Transverse colon (tissue), 4 donors: ENCODE results near the gene EXOC8. TPM values are rescaled to one million over a fixed set of nuclear protein-coding genes. Genes with fewer than 3 reads are reported as not detected.

Source experiments
- DNase-seq: peaks from one replicate; pipeline ENCODE4 v3.0.0-alpha.2; 2019
- H3K27ac ChIP-seq, 4 donors: fragments of 200-600 bp; sonication (generic); 2 replicates each; pipeline ENCODE4 v1.5.1; 2016 to 2018; ENCODE audit warnings: inconsistent platforms in 4 of 4
- H3K27me3 ChIP-seq: fragments of 200-600 bp; sonication (generic); 2 replicates; pipeline ENCODE4 v1.5.1; 2017; ENCODE audit warnings: inconsistent platforms
- H3K36me3 ChIP-seq, 4 donors: fragments of 200-600 bp; sonication (generic); 2 replicates each; pipeline ENCODE4 v1.5.1; 2017 to 2019; ENCODE audit warnings: inconsistent platforms in 4 of 4
- H3K4me1 ChIP-seq, 4 donors: fragments of 200-600 bp; sonication (generic); 2 replicates each; pipeline ENCODE4 v1.5.1; 2017 to 2020; ENCODE audit warnings: inconsistent platforms in 4 of 4
- H3K4me3 ChIP-seq, 4 donors: fragments of 200-600 bp; sonication (generic); 1 replicate in 1 of 4; 2 replicates in 3 of 4; pipeline versions ENCODE4 v1.5.1 to v1.6.1; 2017 to 2019; ENCODE audit warnings: inconsistent platforms in 4 of 4
- H3K9me3 ChIP-seq, 2 donors: fragments of 200-600 bp; sonication (generic); 2 replicates each; pipeline ENCODE4 v1.5.1; 2017 to 2019; ENCODE audit warnings: inconsistent platforms in 2 of 2
- CTCF ChIP-seq, 5 experiments: fragments of 200-600 bp in 3 of 5; fragments of 450-650 bp in 2 of 5; sonication (generic) in 3 of 5; IDR thresholded peaks; 1 replicate in 2 of 5; 2 replicates in 3 of 5; pipeline ENCODE4 v1.5.1; 2016 to 2017; ENCODE audit warnings: antibody characterized with exemption in 5 of 5, inconsistent platforms in 3 of 5, mild to moderate bottlenecking in 2 of 5, moderate library complexity in 1 of 5
- EP300 ChIP-seq: sonication (generic); formaldehyde crosslinking; IDR thresholded peaks from one replicate; pipeline ENCODE4 v1.6.1; 2017; ENCODE audit warnings: antibody characterized with exemption, low read depth
- POLR2A ChIP-seq: fragments of 450-650 bp; IDR thresholded peaks from one replicate; pipeline ENCODE4 v1.6.1; 2016; ENCODE audit warnings: antibody characterized with exemption, mild to moderate bottlenecking, moderate library complexity
- POLR2AphosphoS5 ChIP-seq, 3 donors: sonication (generic); formaldehyde crosslinking; IDR thresholded peaks; one replicate each; pipeline ENCODE4 v1.6.1; 2016; ENCODE audit warnings: antibody characterized with exemption in 3 of 3
- WGBS, 2 donors: methylation state at CpG; one replicate each; pipeline ENCODE4 v1.1.5; 2018; ENCODE audit warnings: low coverage in 1 of 2; 5-methylcytosine and 5-hydroxymethylcytosine counted together
- in situ Hi-C, 4 donors: fragments of 200-750 bp; cut with MboI; loops; one replicate each; pipeline versions ENCODE4 v1.15.0 to v1.15.1; 2017; ENCODE audit warnings: low sequenced_read_pairs in 3 of 4, low pct_ligation_motif_present in 1 of 4, low pct_unique_long_range_greater_than_20kb in 1 of 4
- intact Hi-C: fragments of 100-400 bp; cut with DNase I; formaldehyde crosslinking; loops from one replicate; pipeline ENCODE4 v1.15.1; 2023; ENCODE audit warnings: low total_unique reads
- total RNA-seq, 4 donors: library from RNA; depleted of rRNA; stranded (reverse); fragments of >200 nt; gene quantifications; one replicate each; pipeline ENCODE4 v1.1.0, GENCODE V29; 2016

EXOC8 gene
- total RNA-seq, 4 donors from 2014 or later, result 9.0 to 18.3 (median 13.3) TPM

GRCh38 chr1:231364192-231364591, 26.5 kb upstream of the EXOC8 start:
- intact Hi-C loops (no loop called here), in situ Hi-C loops (loop anchor here in 2 of 4 donors (5.0 kb wide), 2 partner anchors 223 to 238 kb away; no protein-coding TSS in a partner anchor)
- H3K36me3 ChIP-seq, result peaks cover 0 to 12% (median 0%) of the 10 kb centered on the region in 4 donors
- 96 to 100% methylated on average over 5 of the region's 5 CpGs for WGBS, 2 donors
- H3K27ac ChIP-seq, result no peak overlapping the region
- no peak for DNase-seq
- H3K4me3 ChIP-seq, result no peak overlapping the region
- H3K9me3 ChIP-seq, result no peaks in the 10 kb centered on the region
- H3K27me3 ChIP-seq, result no peaks in the 10 kb centered on the region
- TF ChIP-seq EP300 (no peak), POLR2AphosphoS5 (IDR thresholded peaks at IDR 0.05) (no peak), CTCF (IDR thresholded peaks at IDR 0.05) (no peak), POLR2A (no peak)
- no peaks in the 10 kb centered on the region for H3K4me1 ChIP-seq

GRCh38 chr1:231363624-231364023, 26.0 kb upstream of the EXOC8 start:
- no peak for DNase-seq
- Histone ChIP-seq H3K4me3 (no peak overlapping the region), H3K4me1 (no peaks in the 10 kb centered on the region), H3K36me3 (peaks cover 0 to 12% (median 0%) of the 10 kb centered on the region in 4 donors), H3K9me3 (no peaks in the 10 kb centered on the region), H3K27me3 (no peaks in the 10 kb centered on the region), H3K27ac (no peak overlapping the region)
- in situ Hi-C loops (loop anchor here in 2 of 4 donors (5.0 kb wide), 2 partner anchors 224 to 239 kb away; no protein-coding TSS in a partner anchor), intact Hi-C loops (no loop called here)
- TF ChIP-seq POLR2AphosphoS5 (IDR thresholded peaks at IDR 0.05) (no peak), EP300 (no peak), POLR2A (no peak), CTCF (IDR thresholded peaks at IDR 0.05) (no peak)
- 88 to 94% methylated on average over 1 of the region's 1 CpG for WGBS, 2 donors

GRCh38 chr1:231362325-231362724, 24.7 kb upstream of the EXOC8 start:
- WGBS, 2 donors, result 88 to 100% methylated on average over 1 of the region's 1 CpG
- Histone ChIP-seq H3K9me3 (no peaks in the 10 kb centered on the region), H3K27me3 (no peaks in the 10 kb centered on the region), H3K27ac (no peak overlapping the region), H3K4me1 (peaks cover 0 to 6% (median 4%) of the 10 kb centered on the region in 4 donors), H3K36me3 (peaks cover 0 to 8% (median 0%) of the 10 kb centered on the region in 4 donors), H3K4me3 (no peak overlapping the region)
- in situ Hi-C loops (loop anchor here in 2 of 4 donors (5.0 kb wide), 2 partner anchors 225 to 240 kb away; no protein-coding TSS in a partner anchor), intact Hi-C loops (no loop called here)
- DNase-seq, result no peak
- TF ChIP-seq POLR2A (no peak), EP300 (no peak), CTCF (IDR thresholded peaks at IDR 0.05) (no peak), POLR2AphosphoS5 (IDR thresholded peaks at IDR 0.05) (no peak)

GRCh38 chr1:231359113-231359512, 21.5 kb upstream of the EXOC8 start:
- DNase-seq, result no peak
- no peak overlapping the region for H3K27ac ChIP-seq
- H3K36me3 ChIP-seq, result no peaks in the 10 kb centered on the region
- H3K4me1 ChIP-seq, result peaks cover 0 to 6% (median 4%) of the 10 kb centered on the region in 4 donors
- intact Hi-C loops, result loop anchor here (5.0 kb wide), 2 partner anchors 233 to 248 kb away; no protein-coding TSS in a partner anchor
- TF ChIP-seq CTCF (IDR thresholded peaks at IDR 0.05) (no peak), POLR2AphosphoS5 (IDR thresholded peaks at IDR 0.05) (peak in 2 of 3 donors; percentile 10 to 25)
- in situ Hi-C loops, result loop anchor here in 1 of 4 donors (10.0 kb wide), 1 partner anchor 246 kb away; no protein-coding TSS in a partner anchor
- WGBS, 2 donors, result 73 to 88% methylated on average over 6 of the region's 6 CpGs
- no peaks in the 10 kb centered on the region for H3K27me3 ChIP-seq
- no peaks in the 10 kb centered on the region for H3K9me3 ChIP-seq
- H3K4me3 ChIP-seq, result no peak overlapping the region
